GM12878 (cell line): ENCODE results near the gene FMN2. TPM values are rescaled to one million over a fixed set of nuclear protein-coding genes. Genes with fewer than 3 reads are reported as not detected.

Source experiments
- ATAC-seq: fragments of 200-7000 bp; cut with Tn5 transposase; 3 replicates; pipeline ENCODE4 v1.9.1; 2020; ENCODE audit warnings: mild to moderate bottlenecking, moderate library complexity
- BruUV-seq: library from RNA; stranded (reverse); fragments of 400-500 nt; replicated peaks from 2 replicates; lab custom pipeline; 2021; lab: Mats Ljungman, UMichigan
- CTCF ChIA-PET: fragments of 300-600 bp; sonication (Branson Sonifier 250); formaldehyde crosslinking; extraction: SDS; loops from one replicate; lab custom pipeline; 2021; ENCODE audit warnings: inconsistent platforms; lab: Yijun Ruan, JAX
- POLR2A ChIA-PET: fragments of 350-600 bp; formaldehyde crosslinking; extraction: SDS; loops from one replicate; lab custom pipeline; 2021; ENCODE audit warnings: inconsistent platforms; lab: Charles Lee
- RAD21 ChIA-PET: fragments of 300-600 bp; sonication (Branson Sonifier 250); formaldehyde crosslinking; loops from one replicate; lab custom pipeline; 2023; ENCODE audit warnings: antibody characterized with exemption; ENCODE audit not compliant: unreplicated experiment; lab: Charles Lee
- SMC1A ChIA-PET: fragments of 300-600 bp; sonication (Branson Sonifier 250); formaldehyde crosslinking; loops from one replicate; lab custom pipeline; 2023; ENCODE audit not compliant: unreplicated experiment, uncharacterized antibody; lab: Charles Lee
- DNase-seq: peaks from one replicate; pipeline ENCODE4 v3.0.0-alpha.2; 2011; ENCODE audit warnings: low read depth, low spot score
- FAIRE-seq: peaks from 3 replicates; lab custom pipeline; 2011; peaks lifted over from hg19 to GRCh38; lab: Jason Lieb, UNC
- H2AFZ ChIP-seq: 2 replicates; pipeline ENCODE4 v1.6.0; 2011; ENCODE audit warnings: low read depth, low read length, control low read depth; ENCODE audit not compliant: control insufficient read depth
- H3K27ac ChIP-seq: 2 replicates; pipeline ENCODE4 v1.5.1; 2011; ENCODE audit warnings: control low read depth; ENCODE audit not compliant: control insufficient read depth, insufficient read depth
- H3K27me3 ChIP-seq, 2 experiments: replicated peaks in 1 of 2; 2 replicates each; pipeline versions ENCODE4 v1.6.0 to v1.6.1; 2011; ENCODE audit warnings: low read length in 1 of 2; ENCODE audit not compliant: control insufficient read depth in 2 of 2, insufficient read depth in 2 of 2
- H3K36me3 ChIP-seq, 2 experiments: 2 replicates each; pipeline ENCODE4 v1.5.1; 2011; ENCODE audit warnings: low read length in 1 of 2; ENCODE audit not compliant: control insufficient read depth in 2 of 2, insufficient read depth in 2 of 2
- H3K4me1 ChIP-seq: 2 replicates; pipeline ENCODE4 v1.6.1; 2011; ENCODE audit warnings: mild to moderate bottlenecking, low read length, moderate library complexity, mixed read lengths; ENCODE audit not compliant: control insufficient read depth, insufficient read depth
- H3K4me2 ChIP-seq: 2 replicates; pipeline ENCODE4 v1.6.0; 2011; ENCODE audit warnings: control low read depth; ENCODE audit not compliant: control insufficient read depth, insufficient read depth
- H3K4me3 ChIP-seq: fragments of 200-600 bp; sonication (generic); 2 replicates; pipeline ENCODE4 v1.5.1; 2016
- H3K79me2 ChIP-seq: 2 replicates; pipeline ENCODE4 v1.6.0; 2011; ENCODE audit warnings: low read length; ENCODE audit not compliant: control insufficient read depth, insufficient read depth
- H3K9ac ChIP-seq: 2 replicates; pipeline ENCODE4 v1.8.0; 2011; ENCODE audit warnings: low read length, control low read depth, mixed read lengths; ENCODE audit not compliant: control insufficient read depth, insufficient read depth
- H3K9me3 ChIP-seq: replicated peaks from 3 replicates; pipeline ENCODE4 v1.5.1; 2011; ENCODE audit warnings: mild to moderate bottlenecking, low read length; ENCODE audit not compliant: control insufficient read depth, insufficient read depth
- H4K20me1 ChIP-seq: 2 replicates; pipeline ENCODE4 v1.6.0; 2011; ENCODE audit not compliant: control insufficient read depth, insufficient read depth
- GABPA ChIP-seq: IDR thresholded peaks from 2 replicates; pipeline ENCODE4 v1.6.1; 2014; ENCODE audit warnings: antibody characterized with exemption, low read depth, mild to moderate bottlenecking, inconsistent platforms
- NR2C1 ChIP-seq: fragments of 450-650 bp; IDR thresholded peaks from 2 replicates; pipeline ENCODE4 v1.6.1; 2017; ENCODE audit warnings: antibody characterized with exemption, mild to moderate bottlenecking, moderate library complexity
- SMARCA5 ChIP-seq: fragments of 450-650 bp; IDR thresholded peaks from 2 replicates; pipeline ENCODE4 v1.6.1; 2017; ENCODE audit warnings: mild to moderate bottlenecking
- SMC3 ChIP-seq: IDR thresholded peaks from 2 replicates; pipeline ENCODE4 v1.6.1; 2011; ENCODE audit warnings: low read length, improper control_type of control experiment, borderline replicate concordance
- WGBS: methylation state at CpG from one replicate; pipeline ENCODE4 v1.1.6; 2016; ENCODE audit warnings: low lambda C conversion rate; ENCODE audit not compliant: insufficient replicate concordance, insufficient coverage; ENCODE audit errors: missing lambda C conversion rate; 5-methylcytosine and 5-hydroxymethylcytosine counted together
- in situ Hi-C: fragments of 300-500 bp; cut with MboI; formaldehyde crosslinking; loops from 9 replicates; pipeline ENCODE4 v1.14.3; 2018; ENCODE audit warnings: mixed read lengths
- intact Hi-C: fragments of 100-400 bp; cut with micrococcal nuclease; formaldehyde crosslinking; loops from one replicate; pipeline ENCODE4 v1.14.2; 2022; ENCODE audit not compliant: unreplicated experiment
- polyA plus RNA-seq, 11 experiments: library from polyadenylated mRNA; depleted of rRNA in 4 of 11; unstranded in 6 of 11; stranded (reverse) in 5 of 11; fragments of >200 nt; fragmentation: Nextera tagmentation in 4 of 11; fragmentation: Illumina TruSeq in 1 of 11; extraction: Ambion mirVana in 4 of 11; extraction: Trizol in 1 of 11; gene quantifications; 1 replicate in 1 of 11; 2 replicates in 10 of 11; pipeline versions ENCODE4 v1.2.1 to v1.2.3, GENCODE V29; 2011 to 2016; ENCODE audit warnings: inconsistent platforms in 2 of 11, missing spikeins in 2 of 11, low read depth in 1 of 11
- total RNA-seq, 4 experiments: library from RNA; depleted of rRNA in 3 of 4; stranded (reverse); fragments of >200 nt in 3 of 4; fragmentation: Illumina TruSeq in 1 of 4; extraction: Trizol in 1 of 4; gene quantifications; 2 replicates each; pipeline versions ENCODE4 v1.2.1 to v1.2.3, GENCODE V29; 2013 to 2021
- TF ChIP-seq, protein P1 (sequence below): IDR thresholded peaks from 2 replicates; pipeline ENCODE4 v1.6.1; 2012; ENCODE audit warnings: improper control_type of control experiment, low read depth, low read length; ENCODE audit not compliant: insufficient replicate concordance
- TF ChIP-seq, protein P2 (sequence below): fragments of 450-650 bp; IDR thresholded peaks from 2 replicates; pipeline ENCODE4 v1.6.1; 2016; ENCODE audit warnings: mild to moderate bottlenecking

FMN2 gene
- total and polyA plus RNA-seq, 10 of the 15 experiments (the other 5 are each of a cell fraction or from before 2014, with no cell fraction given) = 0.60 TPM; not detected in 9

DNA sequence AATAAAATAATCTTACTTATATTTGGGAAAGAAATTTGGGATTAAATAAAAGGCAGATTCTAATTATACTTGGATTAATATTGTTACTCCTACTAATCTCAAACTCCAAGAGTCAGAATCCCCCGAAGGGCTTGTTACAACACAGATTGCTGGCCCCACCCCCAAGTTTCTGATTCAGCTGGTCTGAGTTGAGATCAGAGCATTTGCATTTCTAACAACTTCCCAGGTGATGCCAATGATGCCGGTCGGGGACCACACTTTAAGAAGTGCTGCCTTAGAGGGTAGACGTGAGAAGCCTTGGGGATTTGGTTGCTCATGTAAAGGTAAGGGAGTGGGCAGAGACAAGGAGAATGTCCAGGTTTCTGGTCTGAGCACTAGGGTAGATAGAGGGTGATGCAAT, 47.2 kb downstream of the FMN2 start:
- no TSS peak for BruUV-seq
- ChIA-PET POLR2A (no interaction called here), SMC1A (no interaction called here), RAD21 (no interaction called here), CTCF (interaction anchor here (0.7 to 1.7 kb wide), 2 partner anchors 11 to 223 kb away, joined by 3 to 8 read pairs; no protein-coding TSS in a partner anchor)
- Histone ChIP-seq H3K4me2 (no peak overlapping the region), H3K4me3 (no peak overlapping the region), H3K27ac (no peak overlapping the region), H4K20me1 (no peaks in the 10 kb centered on the region), H2AFZ (no peak overlapping the region), H3K9me3 (no peaks in the 10 kb centered on the region), H3K9ac (no peak overlapping the region), H3K79me2 (no peaks in the 10 kb centered on the region), H3K4me1 (no peaks in the 10 kb centered on the region), H3K36me3 (no peaks in the 10 kb centered on the region), H3K27me3 (no peaks in the 10 kb centered on the region)
- no peak for TF ChIP-seq NR2C1
- TF ChIP-seq SMC3 = no peak
- no peak for TF ChIP-seq SMARCA5
- TF ChIP-seq, protein P1, sequence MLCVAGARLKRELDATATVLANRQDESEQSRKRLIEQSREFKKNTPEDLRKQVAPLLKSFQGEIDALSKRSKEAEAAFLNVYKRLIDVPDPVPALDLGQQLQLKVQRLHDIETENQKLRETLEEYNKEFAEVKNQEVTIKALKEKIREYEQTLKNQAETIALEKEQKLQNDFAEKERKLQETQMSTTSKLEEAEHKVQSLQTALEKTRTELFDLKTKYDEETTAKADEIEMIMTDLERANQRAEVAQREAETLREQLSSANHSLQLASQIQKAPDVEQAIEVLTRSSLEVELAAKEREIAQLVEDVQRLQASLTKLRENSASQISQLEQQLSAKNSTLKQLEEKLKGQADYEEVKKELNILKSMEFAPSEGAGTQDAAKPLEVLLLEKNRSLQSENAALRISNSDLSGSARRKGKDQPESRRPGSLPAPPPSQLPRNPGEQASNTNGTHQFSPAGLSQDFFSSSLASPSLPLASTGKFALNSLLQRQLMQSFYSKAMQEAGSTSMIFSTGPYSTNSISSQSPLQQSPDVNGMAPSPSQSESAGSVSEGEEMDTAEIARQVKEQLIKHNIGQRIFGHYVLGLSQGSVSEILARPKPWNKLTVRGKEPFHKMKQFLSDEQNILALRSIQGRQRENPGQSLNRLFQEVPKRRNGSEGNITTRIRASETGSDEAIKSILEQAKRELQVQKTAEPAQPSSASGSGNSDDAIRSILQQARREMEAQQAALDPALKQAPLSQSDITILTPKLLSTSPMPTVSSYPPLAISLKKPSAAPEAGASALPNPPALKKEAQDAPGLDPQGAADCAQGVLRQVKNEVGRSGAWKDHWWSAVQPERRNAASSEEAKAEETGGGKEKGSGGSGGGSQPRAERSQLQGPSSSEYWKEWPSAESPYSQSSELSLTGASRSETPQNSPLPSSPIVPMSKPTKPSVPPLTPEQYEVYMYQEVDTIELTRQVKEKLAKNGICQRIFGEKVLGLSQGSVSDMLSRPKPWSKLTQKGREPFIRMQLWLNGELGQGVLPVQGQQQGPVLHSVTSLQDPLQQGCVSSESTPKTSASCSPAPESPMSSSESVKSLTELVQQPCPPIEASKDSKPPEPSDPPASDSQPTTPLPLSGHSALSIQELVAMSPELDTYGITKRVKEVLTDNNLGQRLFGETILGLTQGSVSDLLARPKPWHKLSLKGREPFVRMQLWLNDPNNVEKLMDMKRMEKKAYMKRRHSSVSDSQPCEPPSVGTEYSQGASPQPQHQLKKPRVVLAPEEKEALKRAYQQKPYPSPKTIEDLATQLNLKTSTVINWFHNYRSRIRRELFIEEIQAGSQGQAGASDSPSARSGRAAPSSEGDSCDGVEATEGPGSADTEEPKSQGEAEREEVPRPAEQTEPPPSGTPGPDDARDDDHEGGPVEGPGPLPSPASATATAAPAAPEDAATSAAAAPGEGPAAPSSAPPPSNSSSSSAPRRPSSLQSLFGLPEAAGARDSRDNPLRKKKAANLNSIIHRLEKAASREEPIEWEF = no peak
- TF ChIP-seq GABPA = no peak
- TF ChIP-seq, protein P2, sequence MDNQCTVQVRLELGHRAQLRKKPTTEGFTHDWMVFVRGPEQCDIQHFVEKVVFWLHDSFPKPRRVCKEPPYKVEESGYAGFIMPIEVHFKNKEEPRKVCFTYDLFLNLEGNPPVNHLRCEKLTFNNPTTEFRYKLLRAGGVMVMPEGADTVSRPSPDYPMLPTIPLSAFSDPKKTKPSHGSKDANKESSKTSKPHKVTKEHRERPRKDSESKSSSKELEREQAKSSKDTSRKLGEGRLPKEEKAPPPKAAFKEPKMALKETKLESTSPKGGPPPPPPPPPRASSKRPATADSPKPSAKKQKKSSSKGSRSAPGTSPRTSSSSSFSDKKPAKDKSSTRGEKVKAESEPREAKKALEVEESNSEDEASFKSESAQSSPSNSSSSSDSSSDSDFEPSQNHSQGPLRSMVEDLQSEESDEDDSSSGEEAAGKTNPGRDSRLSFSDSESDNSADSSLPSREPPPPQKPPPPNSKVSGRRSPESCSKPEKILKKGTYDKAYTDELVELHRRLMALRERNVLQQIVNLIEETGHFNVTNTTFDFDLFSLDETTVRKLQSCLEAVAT = no peak
- no peak for FAIRE-seq
- intact Hi-C loops (no loop called here), in situ Hi-C loops (no loop called here)
- no peak for ATAC-seq
- WGBS = 39% methylated on average over 4 of the region's 4 CpGs
- no peak for DNase-seq
